Stimulated activated CD4-positive, alpha-beta T cell treated with anti-CD3 and anti-CD28 coated beads, Interleukin-12 subunit alpha, Interleukin-12 subunit beta, amount 100 ng/mL, for 24 hours (primary cell): ENCODE measurements around the gene INSYN1.
"Not testable (repeated sequence)": the region's sequence is repeated elsewhere in the genome, so short reads cannot be mapped to it uniquely, and the experiment has no call there.

Experiments
- DNase-seq, 2 experiments: peaks; one replicate each; pipeline ENCODE4 v3.0.0-alpha.2; 2020; ENCODE audit warnings: low read depth in 2 of 2

INSYN1 gene

DNA sequence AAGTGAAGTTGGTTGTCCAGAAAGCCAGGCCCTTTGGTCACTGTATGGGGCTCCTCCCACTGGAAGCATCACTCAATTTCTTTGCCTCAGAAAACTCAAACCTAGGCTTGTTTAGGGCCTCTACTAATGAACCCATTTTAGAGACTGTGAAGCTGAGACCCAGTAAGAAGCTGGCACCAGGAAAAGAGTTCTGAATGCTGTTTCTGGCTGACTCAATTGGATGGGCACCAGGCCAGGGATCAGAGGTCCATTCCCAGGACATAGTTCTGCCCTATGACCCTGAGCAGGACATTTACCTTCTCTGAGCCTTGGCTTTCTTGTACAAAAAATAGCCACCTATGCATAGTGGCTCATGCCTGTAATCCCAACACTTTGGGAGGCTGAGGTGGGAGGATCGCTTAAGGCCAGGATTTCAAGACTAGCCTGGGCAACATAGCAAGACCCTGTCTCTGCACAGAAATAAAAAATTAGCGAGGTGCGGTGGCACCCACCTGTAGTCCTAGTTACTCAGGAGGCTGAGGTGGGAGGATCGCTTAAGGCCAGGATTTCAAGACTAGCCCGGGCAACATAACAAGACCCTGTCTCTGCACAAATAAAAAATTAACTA, 38.4 kb downstream of the INSYN1 start:
- no peak for DNase-seq

DNA sequence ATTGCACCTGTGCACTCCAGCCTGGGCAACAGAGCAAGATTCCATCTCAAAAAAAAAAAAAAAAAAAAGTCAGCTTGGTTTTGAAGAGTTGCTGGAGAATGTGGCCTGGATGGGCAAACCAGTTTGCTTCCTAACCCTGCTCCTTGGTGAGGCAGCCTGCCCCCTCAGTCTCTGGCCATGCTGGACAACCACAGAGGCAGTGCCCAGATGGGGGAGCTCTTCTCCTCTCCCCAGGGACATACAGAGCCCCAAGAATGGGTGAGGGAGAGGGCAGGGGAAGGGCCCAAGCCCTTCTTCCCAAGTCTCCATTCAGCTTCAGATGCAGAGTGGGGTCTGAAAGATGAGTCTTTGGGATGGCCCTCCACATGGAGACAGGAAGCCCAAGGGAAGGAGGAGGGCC, 41.0 kb downstream of the INSYN1 start:
- no peak for DNase-seq

DNA sequence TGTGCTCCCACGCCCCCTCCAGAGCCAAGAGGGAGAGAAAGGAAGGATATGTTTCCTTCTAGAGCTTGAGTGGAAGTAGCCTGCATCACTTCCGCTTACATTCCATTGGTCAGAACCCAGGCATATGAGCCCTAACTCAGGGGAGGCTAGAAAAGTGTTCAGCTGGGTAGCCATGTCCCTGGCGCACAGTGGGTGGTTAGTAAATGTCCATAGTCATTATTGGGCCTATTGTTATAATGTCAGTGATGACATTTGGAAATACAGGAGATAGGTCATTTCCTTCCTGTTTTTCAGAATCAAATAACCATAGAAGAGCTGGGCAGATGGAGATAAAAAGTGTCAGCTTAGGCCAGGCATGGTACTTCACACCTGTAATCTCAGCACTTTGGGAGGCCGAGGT, 41.6 kb downstream of the INSYN1 start:
- DNase-seq, result no peak

DNA sequence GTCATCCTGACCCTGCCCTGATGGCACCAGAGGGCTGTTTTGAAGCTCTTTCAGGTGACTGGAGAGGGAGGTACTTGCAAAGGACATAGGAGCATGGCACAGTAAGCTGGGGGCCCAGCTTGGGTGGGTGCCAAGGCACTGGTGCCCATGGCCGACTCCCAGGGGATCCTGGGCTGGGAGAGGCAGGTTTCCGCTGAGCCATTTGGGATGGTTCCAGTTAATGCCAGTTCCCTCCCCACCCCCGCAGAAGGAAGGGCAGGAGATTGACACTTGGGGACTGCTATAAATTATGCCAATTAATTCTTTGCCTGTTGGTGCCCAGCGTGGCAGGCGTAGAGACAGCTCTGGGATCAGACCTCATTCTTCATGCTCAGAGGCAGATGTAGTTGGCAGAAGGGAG, 42.8 kb downstream of the INSYN1 start:
- no peak for DNase-seq

DNA sequence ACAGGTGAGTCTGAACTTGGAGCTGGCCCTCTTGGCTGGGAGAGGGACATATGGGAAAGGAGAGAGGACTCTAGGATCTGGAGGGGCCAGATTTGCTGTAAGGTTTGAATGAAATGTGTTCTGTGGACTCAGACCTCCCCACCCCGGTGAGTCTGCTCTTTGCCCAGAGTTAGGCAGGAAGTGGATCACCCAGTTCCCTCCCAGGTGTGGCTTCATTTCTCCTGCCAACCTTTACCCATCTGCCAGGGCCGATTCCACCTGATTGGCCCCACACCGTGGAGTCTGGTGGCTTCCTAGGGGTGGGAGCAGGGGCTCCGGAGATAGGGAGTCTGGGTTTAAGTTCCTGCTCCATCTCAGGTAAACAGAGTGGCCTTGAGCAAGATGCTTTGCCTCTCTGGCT, 43.5 kb downstream of the INSYN1 start:
- DNase-seq, result no peak

DNA sequence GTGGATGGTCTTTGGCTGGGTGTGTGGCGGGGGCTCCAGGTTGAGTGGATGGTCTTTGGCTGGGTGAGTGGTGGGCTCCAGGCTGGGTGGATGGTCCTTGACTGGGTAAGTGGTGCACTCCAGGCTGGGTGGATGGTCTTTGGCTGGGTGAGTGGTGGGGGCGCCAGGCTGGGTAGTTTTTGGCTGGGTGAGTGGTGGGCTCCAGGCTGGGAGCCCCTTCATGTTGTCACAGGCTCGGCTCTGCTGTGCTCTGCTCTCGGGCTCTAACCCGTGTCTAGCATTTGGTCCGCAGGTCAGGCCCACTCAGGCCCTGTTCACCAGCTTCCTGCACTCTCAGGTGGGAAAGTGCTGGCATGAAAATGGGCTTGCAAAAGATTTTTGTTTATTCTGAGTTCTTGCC, 43.9 kb downstream of the INSYN1 start:
- no peak for DNase-seq

DNA sequence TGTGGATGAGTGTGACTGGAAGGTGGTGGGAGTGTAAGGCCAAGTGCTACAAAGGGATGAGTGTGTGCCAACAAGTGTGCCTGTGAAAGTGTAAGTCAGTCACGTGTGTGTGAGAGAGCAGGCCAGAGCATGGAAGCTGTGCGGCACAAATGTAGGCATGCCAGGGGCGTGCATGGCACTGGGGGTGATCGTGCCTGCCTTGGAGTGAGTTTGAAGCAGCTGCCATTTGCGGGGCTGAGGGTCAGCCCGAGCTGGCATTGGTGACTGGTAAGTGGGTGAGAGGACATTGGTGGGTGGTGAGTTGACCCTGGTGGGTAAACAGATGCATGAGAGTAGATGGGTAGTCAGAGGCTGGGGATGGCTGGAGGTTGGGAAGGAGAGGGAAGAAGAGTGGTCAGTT, 44.5 kb downstream of the INSYN1 start:
- DNase-seq, result no peak

DNA sequence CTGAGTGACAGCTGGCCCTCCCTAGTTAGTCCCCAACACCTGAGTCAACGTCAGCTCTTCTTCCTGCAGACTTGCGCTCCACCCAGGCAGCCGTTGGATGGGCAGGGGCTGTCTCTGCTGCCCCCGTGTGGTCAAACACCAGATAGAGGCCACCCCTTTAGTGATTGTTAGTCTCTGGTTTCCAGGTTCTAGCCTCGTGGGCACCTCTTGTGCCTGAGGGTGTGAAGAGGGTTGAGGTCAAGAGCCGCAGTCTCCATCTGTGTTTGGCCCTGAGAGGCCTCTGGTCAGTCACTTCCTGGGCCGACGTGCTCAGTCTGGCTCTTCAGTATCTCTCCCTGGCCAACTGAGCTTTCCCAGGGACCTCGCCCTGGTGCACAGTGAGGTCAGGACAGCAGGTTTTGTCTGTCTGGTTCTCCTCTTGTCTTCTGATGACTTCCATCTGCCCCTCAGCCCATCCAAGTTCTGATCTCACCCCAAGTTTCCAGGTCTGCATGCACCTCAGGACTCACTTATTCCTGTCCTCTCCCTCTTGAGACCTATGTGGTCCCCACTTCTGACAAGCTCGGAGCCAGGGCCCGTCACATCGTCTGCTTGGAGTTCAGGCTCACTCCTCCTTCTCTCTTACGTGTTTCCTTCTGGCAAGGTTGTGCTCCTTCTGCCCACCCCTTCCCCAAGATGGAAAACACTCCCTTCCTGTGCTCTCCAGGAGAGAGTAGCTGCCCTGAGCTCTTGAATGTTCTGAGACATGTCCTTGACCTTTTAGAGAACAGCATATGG, 48.1 kb downstream of the INSYN1 start:
- peak; percentile 43 to 65 for DNase-seq

DNA sequence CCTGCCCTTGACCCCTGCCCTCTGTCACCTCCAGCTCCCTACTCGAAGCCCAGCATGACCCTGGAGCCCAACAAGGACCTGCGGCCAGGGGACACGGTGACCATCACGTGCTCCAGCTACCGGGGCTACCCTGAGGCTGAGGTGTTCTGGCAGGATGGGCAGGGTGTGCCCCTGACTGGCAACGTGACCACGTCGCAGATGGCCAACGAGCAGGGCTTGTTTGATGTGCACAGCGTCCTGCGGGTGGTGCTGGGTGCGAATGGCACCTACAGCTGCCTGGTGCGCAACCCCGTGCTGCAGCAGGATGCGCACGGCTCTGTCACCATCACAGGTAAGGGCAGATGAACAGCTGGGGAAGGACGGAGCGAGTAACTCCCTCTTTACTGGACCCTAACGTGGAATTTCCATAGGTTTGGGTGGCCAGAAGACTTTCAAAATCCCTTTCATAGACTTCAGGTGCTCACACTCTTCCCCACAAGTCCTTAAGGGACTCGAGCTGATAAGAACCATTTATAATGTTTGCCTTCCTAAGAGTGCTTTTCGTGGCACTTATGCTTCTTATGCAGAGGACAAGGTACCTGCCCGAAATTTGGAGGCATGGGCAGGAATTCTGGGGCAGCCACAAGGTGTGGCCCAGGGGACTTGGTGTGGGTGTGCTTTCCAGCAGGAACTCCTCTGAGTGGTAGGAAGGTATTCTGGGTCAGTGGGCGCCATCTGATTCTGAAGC, 48.8 kb downstream of the INSYN1 start:
- DNase-seq, result not testable (repeated sequence)

DNA sequence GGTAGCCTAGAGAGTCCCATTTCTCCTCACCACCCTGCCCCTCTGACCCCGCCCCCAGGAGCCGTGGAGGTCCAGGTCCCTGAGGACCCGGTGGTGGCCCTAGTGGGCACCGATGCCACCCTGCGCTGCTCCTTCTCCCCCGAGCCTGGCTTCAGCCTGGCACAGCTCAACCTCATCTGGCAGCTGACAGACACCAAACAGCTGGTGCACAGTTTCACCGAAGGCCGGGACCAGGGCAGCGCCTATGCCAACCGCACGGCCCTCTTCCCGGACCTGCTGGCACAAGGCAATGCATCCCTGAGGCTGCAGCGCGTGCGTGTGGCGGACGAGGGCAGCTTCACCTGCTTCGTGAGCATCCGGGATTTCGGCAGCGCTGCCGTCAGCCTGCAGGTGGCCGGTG, 49.5 kb downstream of the INSYN1 start:
- DNase-seq, result not testable (repeated sequence)

DNA sequence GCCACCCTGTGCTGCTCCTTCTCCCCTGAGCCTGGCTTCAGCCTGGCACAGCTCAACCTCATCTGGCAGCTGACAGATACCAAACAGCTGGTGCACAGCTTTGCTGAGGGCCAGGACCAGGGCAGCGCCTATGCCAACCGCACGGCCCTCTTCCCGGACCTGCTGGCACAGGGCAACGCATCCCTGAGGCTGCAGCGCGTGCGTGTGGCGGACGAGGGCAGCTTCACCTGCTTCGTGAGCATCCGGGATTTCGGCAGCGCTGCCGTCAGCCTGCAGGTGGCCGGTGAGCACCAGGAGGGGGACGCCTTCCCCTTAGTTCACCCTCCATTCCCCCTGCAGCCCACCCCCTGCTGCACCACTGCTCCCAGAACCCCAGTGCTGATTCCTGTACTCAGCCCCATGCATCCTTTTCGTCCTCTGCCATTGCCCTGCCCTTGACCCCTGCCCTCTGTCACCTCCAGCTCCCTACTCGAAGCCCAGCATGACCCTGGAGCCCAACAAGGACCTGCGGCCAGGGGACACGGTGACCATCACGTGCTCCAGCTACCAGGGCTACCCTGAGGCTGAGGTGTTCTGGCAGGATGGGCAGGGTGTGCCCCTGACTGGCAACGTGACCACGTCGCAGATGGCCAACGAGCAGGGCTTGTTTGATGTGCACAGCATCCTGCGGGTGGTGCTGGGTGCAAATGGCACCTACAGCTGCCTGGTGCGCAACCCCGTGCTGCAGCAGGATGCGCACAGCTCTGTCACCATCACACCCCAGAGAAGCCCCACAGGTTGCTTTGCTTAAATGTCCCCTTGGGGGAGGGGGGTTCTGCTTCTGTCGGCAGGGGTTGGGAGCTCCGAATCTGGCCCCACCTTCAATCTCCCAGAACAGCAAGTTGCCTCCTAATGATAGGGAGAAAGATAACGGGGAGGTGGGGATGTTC, 50.6 kb downstream of the INSYN1 start:
- DNase-seq, result not testable (repeated sequence)

DNA sequence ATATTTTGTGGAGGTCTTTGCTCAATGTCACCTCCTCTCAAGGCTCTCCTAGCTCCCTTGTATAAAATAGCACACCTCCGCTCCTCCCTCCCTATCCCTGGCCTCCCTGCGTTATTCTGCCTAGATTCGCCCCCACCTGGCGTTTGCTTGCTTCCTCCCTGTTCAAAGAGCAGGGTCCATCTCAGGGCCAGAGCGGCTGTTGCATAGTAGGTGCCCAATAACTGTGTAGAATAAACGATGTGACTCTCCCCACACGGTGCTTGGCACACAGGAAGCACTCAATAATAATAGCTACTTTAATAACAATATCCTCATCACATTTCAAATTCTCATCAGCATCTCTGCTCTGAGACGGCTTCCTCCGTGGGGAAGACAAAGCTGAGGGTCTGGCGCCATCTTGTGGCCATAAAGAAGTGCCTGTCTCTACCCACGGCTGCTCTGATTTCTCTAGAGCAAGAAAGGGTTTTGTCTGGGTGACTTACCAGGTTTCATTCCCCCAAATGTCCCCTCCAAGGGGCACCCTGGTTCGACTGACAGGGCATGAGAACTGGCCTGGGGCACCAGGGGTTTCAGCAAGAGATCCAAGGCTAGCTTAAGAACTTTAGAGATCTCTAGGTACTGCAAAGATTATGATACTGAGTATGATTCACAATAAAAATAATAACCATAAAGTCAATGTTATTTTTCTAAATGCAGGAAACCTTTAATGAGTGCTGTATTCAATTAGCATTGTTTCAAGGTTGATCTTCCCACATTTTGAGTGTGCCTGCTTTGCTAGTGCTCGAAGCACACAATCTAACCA, 52.9 kb downstream of the INSYN1 start:
- DNase-seq, result peak; percentile 56 to 68

DNA sequence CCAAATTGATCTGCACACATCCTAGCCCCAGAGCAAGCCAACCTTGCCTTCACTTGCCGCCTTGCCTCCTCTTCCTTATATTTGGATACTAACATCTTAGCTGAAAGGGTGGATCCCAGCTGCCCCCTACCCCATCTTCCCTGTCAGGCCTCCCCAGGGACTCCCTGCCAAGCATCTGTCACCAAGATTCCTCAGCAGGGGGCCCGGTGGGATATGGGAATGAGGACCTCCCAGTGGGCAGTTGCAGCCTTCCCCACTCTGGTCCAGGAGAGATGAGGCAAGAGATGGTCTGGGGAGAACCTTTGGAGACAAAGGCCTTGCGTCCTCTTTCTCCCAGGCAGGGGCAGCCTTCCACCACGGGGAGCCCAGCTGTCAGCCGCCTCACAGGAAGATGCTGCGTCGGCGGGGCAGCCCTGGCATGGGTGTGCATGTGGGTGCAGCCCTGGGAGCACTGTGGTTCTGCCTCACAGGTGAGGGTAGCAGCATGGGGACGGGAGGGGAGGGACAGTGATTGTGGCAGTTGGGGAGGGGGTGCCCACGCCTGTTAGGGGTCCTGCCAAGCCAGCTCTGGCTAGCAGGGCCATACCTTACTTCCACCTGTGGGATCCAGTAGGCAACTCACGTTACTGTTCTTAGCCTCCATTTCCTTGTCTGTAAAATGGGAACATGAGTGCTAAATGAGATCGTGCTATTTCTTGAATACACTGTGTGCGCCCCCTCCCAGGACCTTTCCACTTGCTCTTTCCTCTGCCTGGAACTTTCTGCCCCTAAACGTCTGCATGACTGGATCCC, 53.7 kb downstream of the INSYN1 start:
- no peak for DNase-seq

DNA sequence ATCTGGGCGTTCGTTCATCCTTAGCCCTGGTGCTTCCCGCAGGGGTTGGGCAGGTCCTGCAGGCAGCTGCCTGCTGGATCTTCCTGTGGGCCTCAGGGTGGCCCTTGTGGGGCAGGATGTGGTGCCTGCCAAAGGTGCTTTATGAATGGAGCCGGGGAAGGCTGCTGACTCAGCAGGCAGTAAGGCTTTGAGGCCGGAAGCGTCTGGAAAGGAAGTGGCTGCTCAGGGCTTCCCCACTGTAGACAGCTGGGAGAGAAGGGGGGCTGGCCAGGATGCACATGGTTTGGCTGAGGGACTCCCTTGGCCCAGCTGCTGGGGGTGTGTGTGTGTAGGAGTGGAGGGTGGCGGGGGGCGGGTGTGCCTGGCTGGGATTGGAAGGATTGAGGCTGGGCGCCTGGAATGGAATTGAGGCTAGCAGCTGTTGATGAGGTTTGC, 56.1 kb downstream of the INSYN1 start:
- peak; percentile 58 to 75 for DNase-seq

DNA sequence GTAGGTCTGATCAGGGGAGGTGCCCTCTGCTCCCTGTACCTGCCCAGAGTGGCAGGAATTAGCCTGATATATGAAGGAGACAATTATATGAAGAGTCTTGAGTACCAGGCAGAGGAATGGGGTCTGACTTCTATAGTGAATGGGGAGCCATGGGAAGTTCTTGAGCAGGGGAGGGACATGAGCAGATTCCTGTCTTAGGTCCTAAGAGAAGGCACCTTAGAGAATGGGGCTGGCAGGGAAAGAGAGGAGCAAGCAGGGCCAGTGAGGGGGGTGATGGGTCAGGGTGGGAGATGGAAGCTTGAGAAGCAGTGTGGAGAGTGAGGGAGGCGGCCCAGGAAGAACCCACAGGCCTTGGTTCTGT, 56.5 kb downstream of the INSYN1 start:
- no peak for DNase-seq

DNA sequence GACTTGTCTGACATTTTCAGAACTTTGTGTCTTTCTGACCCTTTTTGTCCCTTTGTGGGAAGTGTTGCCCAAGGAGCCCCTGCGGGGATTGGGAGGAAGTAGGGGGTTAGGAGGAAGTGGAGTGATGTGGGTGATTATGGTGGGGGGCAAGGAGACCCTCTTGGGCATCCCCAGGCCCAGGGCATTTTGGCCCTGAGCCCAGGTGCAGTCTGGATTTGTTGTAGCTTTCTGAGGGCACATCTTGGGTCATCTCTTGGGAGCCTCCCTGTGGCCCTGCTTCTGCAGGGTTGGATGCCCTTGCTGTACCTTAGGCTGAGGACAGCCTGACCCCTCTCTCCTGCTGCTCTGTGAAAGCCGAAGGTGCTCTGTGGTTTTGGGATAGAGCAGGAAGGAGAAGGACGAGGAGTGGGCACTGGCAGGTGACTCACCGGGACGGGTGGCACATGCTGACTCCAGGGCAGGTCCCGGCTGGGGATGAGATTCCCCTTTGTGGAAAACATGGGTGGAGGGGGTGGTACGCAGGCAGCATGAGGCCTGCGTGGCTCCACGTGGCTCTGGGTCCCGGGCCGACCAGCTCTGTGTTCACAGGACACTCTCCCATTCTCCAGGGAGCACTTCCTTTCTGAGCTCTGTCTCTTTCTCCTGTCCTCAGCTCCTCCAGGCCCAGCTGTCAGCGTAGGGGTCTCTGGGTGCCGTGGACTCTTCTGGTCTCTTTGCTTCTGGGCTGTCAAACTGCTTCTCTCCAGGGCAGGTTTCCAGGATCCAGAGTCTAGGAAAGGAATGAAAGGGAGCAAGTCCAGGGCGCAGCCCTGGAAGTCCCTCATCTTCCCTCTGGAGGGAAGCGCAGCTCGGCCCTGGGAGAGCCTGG, 57.1 kb downstream of the INSYN1 start:
- no peak for DNase-seq

DNA sequence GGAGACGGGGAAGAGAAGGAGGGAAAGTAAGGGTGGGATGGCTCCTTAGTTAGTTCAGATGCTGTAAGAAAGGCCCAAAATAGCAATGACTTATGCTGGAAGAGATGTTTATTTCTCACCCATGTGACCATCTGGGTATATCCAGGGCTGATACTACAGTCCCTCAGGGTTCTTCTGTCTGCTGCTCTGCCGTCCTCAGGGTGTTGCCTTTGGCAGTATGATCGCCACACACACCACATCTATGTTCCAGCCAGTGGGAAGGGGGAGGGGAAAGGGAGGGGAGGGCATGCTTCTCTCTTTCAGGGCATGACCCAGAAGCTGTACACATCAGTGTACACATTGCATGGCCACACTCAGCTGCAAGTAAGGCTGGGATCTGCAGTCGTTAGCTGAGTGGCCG, 58.7 kb downstream of the INSYN1 start:
- no peak for DNase-seq

DNA sequence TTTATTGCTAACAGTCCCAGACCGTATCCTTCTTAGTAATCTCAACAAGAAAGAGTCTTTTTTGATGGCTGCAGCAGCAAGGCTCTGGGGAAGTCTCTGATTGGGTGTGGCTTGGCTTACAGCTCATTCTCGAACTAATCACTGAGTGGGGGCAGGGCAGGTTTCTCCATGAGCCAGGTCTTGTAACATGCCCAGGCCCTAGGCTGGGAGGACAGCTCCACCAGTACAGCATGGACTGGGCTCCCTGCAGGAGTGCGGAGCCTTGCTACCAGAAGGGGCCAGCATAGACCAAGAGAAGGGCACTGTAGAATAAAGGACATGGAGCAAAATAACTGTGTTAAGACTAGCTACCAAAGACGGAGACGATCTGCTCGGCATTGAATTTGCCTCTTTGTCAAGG, 61.8 kb downstream of the INSYN1 start:
- DNase-seq, result no peak

DNA sequence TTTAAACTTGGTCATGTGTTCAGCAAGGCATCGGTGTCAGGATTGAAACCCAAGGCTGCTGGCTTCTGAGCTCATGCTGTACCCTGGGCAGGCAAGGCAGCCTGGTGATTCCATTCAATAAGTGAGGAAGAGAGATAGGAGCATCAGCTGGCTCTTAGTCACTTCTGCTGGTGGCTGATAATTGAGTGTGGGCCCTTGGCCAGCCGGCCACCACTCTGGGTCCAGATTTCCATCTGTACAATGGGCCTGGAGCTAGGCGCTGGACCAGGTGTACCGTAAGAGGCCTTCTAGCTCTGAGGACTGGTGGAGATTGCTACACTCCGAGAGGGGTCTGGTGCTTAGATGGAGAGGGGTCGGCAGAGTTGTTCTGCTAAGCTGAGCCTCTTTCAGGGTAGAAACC, 64.7 kb downstream of the INSYN1 start:
- DNase-seq, result no peak
